ENCODE data around the gene PPP1R26.
"Not testable (repeated sequence)": the region's sequence is repeated elsewhere in the genome, so short reads cannot be mapped to it uniquely, and the experiment has no call there.

PPP1R26 gene

GRCh38 chr9:135522931-135523330, 43.3 kb downstream of the PPP1R26 start:
- DNase-seq (ENCODE audit: low read depth) = no peak

- DNase-seq (ENCODE audit: low read depth) = no peak
These were observed 44.0 kb downstream of the PPP1R26 start for GRCh38 chr9:135523521-135524129.

- no peak for DNase-seq (ENCODE audit: low read depth)
These were observed 44.7 kb downstream of the PPP1R26 start for GRCh38 chr9:135524130-135524861.

GRCh38 chr9:135525241-135526088, 45.9 kb downstream of the PPP1R26 start:
- no peak for DNase-seq (ENCODE audit: low read depth)

GRCh38 chr9:135526089-135526729, 46.6 kb downstream of the PPP1R26 start:
- no peak for DNase-seq (ENCODE audit: low read depth)

- no peak for DNase-seq (ENCODE audit: low read depth)
These were observed 47.4 kb downstream of the PPP1R26 start for GRCh38 chr9:135526730-135527571.

- DNase-seq (ENCODE audit: low read depth) = not testable (repeated sequence)
These were observed 49.4 kb downstream of the PPP1R26 start for GRCh38 chr9:135528842-135529435.

GRCh38 chr9:135530146-135530545, 50.6 kb downstream of the PPP1R26 start:
- no peak for DNase-seq (ENCODE audit: low read depth)

- DNase-seq (ENCODE audit: low read depth) = no peak
These were observed 51.5 kb downstream of the PPP1R26 start for GRCh38 chr9:135531096-135531495.

GRCh38 chr9:135533113-135533512, 53.5 kb downstream of the PPP1R26 start:
- no peak for DNase-seq (ENCODE audit: low read depth)

GRCh38 chr9:135533674-135534073, 54.1 kb downstream of the PPP1R26 start:
- DNase-seq (ENCODE audit: low read depth) = no peak

- peak; percentile 91 for DNase-seq (ENCODE audit: low read depth)
These were observed 54.7 kb downstream of the PPP1R26 start for GRCh38 chr9:135534192-135534711.

GRCh38 chr9:135534826-135535225, 55.2 kb downstream of the PPP1R26 start:
- DNase-seq (ENCODE audit: low read depth) = not testable (repeated sequence)

- DNase-seq (ENCODE audit: low read depth) = peak; percentile 23
These were observed 56.0 kb downstream of the PPP1R26 start for GRCh38 chr9:135535631-135536030.

- peak; percentile 98 for DNase-seq (ENCODE audit: low read depth)
These were observed 56.6 kb downstream of the PPP1R26 start for GRCh38 chr9:135536216-135536615.
